ENCODE results near the gene IDH2. TPM values are rescaled to one million over a fixed set of nuclear protein-coding genes. Genes with fewer than 3 reads are reported as not detected.

IDH2 gene
- total RNA-seq, 4 donors from 2014 or later, result 68.6 to 126 (median 76.7) TPM

DNA sequence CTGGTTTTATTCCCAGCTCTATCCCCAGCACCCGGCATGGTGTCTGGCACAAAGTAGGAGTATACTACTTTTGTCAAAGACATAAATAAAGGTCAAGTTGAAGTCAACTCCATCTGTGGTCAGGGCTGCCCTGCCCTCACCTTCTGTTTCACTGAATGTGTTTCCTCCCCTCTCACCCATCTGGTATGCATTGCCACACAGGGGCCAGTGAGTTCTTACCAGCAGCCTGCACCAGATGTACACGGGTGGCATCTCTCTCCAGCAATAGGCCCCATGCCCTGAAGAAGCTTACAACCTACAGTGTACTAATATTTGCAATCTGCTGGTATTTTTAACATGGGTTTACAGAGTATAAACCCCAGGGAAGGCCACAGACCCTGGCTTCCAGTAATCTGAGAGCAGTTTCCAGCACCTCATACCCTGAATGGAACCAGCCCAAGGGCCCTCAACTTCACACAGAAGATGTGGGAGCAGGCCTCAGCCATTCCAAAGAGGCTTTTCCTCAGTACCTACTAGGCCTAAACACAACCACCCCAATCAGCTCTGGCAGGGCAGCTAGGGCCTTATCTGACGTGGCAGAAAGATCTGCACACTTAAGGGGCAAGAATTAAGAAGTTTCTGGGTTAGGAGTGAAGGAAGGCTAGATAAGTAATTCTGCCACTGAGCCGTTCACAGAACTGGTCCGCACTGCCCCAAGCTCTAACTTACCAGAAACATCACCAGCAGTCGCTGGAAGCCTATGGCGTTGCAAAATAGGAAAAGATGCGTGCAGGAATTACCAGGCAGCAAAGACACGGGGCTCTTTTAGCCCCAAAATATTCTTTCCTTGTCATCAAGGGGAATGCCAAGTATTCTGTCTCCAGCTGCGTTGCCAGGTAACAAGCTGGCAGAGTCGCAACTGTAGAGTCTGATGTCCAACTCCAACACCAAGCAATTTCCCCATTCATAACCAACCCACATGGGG is 2.1 kb downstream of the IDH2 start:
- Histone ChIP-seq H3K4me1 (peaks cover 72% of the 10 kb centered on the region), H3K27ac (peak overlapping the region; percentile 93), H3K27me3 (no peaks in the 10 kb centered on the region), H3K9me3 (no peaks in the 10 kb centered on the region), H3K36me3 (no peaks in the 10 kb centered on the region), H3K4me3 (peak overlapping the region; percentile 83)
- no peak for DNase-seq (ENCODE audit: low spot score in 2 of 2)
- TF ChIP-seq, protein P1, sequence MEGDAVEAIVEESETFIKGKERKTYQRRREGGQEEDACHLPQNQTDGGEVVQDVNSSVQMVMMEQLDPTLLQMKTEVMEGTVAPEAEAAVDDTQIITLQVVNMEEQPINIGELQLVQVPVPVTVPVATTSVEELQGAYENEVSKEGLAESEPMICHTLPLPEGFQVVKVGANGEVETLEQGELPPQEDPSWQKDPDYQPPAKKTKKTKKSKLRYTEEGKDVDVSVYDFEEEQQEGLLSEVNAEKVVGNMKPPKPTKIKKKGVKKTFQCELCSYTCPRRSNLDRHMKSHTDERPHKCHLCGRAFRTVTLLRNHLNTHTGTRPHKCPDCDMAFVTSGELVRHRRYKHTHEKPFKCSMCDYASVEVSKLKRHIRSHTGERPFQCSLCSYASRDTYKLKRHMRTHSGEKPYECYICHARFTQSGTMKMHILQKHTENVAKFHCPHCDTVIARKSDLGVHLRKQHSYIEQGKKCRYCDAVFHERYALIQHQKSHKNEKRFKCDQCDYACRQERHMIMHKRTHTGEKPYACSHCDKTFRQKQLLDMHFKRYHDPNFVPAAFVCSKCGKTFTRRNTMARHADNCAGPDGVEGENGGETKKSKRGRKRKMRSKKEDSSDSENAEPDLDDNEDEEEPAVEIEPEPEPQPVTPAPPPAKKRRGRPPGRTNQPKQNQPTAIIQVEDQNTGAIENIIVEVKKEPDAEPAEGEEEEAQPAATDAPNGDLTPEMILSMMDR (IDR thresholded peaks at IDR 0.05), result no peak
- WGBS, result 33% methylated on average over 11 of the region's 11 CpGs

GRCh38 chr15:90099072-90099867 is 3.0 kb downstream of the IDH2 start:
- no peak for TF ChIP-seq POLR2AphosphoS5 (IDR thresholded peaks at IDR 0.05)
- TF ChIP-seq POLR2A (IDR thresholded peaks at IDR 0.05), result no peak
- TF ChIP-seq, protein P1 (IDR thresholded peaks at IDR 0.05), result no peak
- TF ChIP-seq EP300 (IDR thresholded peaks at IDR 0.05), result no peak
- DNase-seq (ENCODE audit: low spot score in 2 of 2), result no peak
- no peak overlapping the region for H3K4me3 ChIP-seq
- H3K27ac ChIP-seq, result peak overlapping the region; percentile 93
- H3K27me3 ChIP-seq, result no peaks in the 10 kb centered on the region
- H3K9me3 ChIP-seq, result no peaks in the 10 kb centered on the region
- no peaks in the 10 kb centered on the region for H3K36me3 ChIP-seq
- 89% methylated on average over 10 of the region's 10 CpGs for WGBS
- peaks cover 68% of the 10 kb centered on the region for H3K4me1 ChIP-seq

DNA sequence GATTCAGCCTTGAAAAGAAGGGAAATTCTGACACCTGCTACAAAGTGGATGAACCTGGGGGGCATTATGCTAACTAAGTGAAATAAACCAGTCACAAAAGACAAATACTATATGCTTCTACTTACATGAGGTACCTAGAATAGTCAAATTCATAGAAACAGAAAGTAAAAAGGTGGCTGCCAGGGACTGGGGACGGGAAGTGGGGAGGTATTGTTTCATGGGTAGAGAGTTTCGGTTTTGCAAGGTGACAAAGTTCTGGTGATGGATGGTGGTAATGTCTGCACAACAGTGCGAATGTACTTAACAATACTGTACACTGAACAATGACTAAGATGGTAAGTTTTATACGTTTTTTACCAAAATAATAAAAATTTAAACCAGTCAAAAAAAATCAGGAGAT is 4.8 kb downstream of the IDH2 start:
- H3K9me3 ChIP-seq, result no peaks in the 10 kb centered on the region
- TF ChIP-seq POLR2A (IDR thresholded peaks at IDR 0.05) (no peak), POLR2AphosphoS5 (IDR thresholded peaks at IDR 0.05) (no peak), EP300 (IDR thresholded peaks at IDR 0.05) (no peak)
- TF ChIP-seq, protein P1 (IDR thresholded peaks at IDR 0.05), result no peak
- H3K4me3 ChIP-seq, result no peak overlapping the region
- no peaks in the 10 kb centered on the region for H3K27me3 ChIP-seq
- H3K36me3 ChIP-seq, result no peaks in the 10 kb centered on the region
- H3K4me1 ChIP-seq, result peaks cover 52% of the 10 kb centered on the region
- peak overlapping the region; percentile 52 for H3K27ac ChIP-seq
- DNase-seq (ENCODE audit: low spot score in 2 of 2), result no peak
- 54% methylated on average over 4 of the region's 4 CpGs for WGBS

DNA sequence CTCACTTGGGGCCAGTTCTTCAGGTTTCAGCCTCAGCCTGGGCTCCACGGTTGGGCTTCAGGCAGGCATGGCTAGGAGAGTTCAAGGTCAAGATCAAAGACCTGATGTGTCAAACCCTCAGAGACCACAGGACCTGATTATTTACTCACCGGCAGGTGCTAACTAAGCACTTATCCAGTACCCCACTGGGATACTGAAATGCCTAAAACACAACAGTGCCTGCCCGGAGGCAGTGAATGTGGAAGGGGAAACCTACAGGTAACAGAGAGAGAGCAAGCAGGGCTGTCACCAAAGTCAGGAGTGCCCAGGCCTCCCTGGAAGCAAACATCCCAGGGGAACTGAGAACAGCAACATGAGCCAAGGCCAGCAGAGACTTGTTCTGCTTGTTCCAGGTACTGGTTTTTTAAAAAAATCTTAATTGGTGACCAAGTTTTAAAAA is 6.7 kb downstream of the IDH2 start:
- H3K9me3 ChIP-seq, result no peaks in the 10 kb centered on the region
- WGBS, result 53% methylated on average over 3 of the region's 3 CpGs
- no peak overlapping the region for H3K4me3 ChIP-seq
- H3K4me1 ChIP-seq, result peaks cover 39% of the 10 kb centered on the region
- no peak for DNase-seq (ENCODE audit: low spot score in 2 of 2)
- TF ChIP-seq EP300 (IDR thresholded peaks at IDR 0.05), result no peak
- no peak for TF ChIP-seq POLR2AphosphoS5 (IDR thresholded peaks at IDR 0.05)
- TF ChIP-seq POLR2A (IDR thresholded peaks at IDR 0.05), result no peak
- TF ChIP-seq, protein P1 (IDR thresholded peaks at IDR 0.05), result no peak
- no peaks in the 10 kb centered on the region for H3K27me3 ChIP-seq
- peak overlapping the region; percentile 19 for H3K27ac ChIP-seq
- peaks cover 4% of the 10 kb centered on the region for H3K36me3 ChIP-seq
